ENCODE results near the gene TPRX2.
"Not testable (repeated sequence)": the region's sequence is repeated elsewhere in the genome, so short reads cannot be mapped to it uniquely, and the experiment has no call there.

Gene TPRX2

DNA sequence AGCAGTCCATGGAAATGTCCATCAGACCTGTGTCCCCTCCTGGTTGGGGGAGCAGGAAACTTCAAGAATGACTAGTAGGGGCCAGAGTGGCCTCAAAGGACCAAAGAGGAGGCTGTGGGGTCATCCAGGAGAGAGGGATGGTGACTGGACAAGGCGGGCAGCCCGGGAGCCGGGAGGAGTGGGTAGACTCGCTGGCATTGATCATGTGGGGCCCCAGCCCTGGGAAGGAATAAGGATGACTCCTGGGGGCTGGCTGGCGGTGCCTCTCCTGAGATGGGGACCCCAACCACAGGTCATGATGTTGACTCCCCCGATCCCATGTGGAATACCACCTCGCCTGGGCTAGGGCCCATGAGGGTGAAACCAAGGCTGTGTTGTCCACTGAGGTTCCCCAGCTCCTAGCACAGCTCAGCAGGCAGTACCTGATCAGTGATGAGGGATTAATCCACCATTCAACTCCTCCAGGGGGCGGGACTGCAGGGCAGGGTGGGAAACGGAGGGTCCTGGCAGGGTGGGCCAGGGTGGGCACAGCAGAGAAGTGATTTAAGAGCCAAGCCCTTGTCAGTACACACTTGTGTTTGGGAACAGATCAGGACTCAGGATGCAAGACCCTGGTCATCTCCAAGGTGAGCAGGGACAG lies at the start of gene TPRX2:
TPRX2 (plus strand) TSS at position 590 of the 640 bp plus-strand sequence; CDS start at position 602, 12 bp downstream.
- DNase-seq: not testable (repeated sequence)

DNA sequence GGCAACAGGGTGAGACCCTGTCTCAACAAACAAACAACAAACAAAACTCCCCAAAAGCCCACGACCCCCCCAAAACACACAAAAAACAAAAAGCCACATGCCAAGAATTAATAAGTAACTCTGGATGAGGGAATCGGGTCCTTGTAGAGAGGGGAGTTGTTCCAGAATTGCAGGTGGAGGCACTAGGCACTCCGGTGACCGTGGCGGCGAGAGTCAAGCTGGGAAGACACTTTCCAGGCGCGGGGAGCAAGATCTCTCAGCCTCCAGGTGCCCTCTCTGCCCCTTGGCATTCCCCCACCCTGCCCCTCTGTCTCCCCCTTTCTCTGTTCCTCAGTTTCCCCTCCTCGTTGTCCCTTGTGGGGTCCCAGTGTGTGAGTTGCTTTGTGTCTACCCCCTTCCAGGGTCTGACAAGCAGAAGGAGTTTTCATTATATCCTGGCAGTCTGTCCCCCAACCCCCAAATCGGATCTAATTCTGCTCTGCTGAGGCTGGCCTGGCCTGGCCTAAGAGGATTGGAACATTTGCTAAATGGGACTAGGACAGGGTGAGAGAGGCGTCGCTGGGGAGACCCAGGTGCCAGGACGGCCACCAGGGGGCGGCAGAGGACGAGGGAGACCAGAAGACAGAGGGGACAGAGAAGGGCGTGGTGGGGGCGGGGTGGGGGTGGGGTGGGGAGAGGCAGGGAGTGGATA lies 45.6 kb upstream of the TPRX2 start:
- peak in 33 of 58 donors; percentile 0 to 45 (median 8) for DNase-seq

DNA sequence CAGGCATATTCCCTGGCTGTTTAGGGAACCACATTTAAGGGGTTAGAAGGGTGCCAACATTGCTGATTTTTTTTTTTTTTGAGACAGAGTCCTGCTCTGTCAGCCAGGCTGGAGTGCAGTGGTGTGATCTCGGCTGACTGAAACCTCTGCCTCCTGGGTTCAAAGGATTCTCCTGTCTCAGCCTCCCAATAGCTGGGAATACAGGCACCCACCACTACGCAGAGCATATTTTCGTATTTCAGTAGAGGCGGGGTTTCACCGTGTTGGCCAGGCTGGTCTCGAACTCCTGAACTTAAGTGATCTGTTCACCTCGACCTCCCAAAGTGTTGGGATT lies 45.1 kb upstream of the TPRX2 start:
- DNase-seq: no peak

DNA sequence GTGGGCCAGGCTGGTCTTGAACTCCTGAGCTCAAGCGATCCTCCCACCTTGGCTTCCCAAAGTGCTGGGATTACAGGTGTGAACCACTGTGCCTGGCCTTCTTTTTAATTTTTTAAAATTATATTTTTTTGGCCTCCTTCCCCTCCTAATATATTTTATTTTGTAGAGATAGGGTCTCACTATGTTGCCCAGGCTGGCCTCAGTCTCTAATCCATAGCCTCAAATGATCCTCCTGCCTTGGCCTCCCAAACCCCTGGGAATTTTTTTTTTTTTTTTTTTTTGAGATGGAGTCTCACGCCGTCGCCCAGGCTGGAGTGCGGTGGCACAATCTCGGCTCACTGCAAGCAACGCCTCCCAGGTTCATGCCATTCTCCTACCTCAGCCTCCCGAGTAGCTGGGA lies 42.8 kb upstream of the TPRX2 start:
- not testable (repeated sequence) for DNase-seq

GRCh38 chr19:47818221-47818620 lies 40.8 kb upstream of the TPRX2 start:
- not testable (repeated sequence) for DNase-seq

- no peak for DNase-seq
These were observed 39.2 kb upstream of the TPRX2 start for GRCh38 chr19:47819858-47820257.

DNA sequence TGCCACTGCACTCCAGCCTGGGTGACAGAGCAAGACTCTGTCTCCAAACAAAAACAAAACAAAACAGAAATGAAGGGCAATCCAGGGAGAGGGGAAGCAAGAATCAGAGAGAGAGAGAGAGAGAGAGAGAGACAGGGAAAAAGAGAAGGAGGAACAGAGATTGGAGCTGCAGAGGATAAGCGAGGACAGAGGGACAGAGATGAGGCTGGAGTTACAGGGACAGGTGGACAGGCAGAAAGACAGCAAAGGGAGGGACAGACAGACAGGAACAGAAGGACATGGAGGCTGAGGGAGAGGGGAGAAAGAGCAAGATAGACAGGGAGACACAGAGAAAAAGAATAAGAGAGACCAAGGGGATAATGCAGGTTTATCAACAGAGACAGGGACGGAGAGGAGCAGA lies 38.6 kb upstream of the TPRX2 start:
- no peak for DNase-seq

DNA sequence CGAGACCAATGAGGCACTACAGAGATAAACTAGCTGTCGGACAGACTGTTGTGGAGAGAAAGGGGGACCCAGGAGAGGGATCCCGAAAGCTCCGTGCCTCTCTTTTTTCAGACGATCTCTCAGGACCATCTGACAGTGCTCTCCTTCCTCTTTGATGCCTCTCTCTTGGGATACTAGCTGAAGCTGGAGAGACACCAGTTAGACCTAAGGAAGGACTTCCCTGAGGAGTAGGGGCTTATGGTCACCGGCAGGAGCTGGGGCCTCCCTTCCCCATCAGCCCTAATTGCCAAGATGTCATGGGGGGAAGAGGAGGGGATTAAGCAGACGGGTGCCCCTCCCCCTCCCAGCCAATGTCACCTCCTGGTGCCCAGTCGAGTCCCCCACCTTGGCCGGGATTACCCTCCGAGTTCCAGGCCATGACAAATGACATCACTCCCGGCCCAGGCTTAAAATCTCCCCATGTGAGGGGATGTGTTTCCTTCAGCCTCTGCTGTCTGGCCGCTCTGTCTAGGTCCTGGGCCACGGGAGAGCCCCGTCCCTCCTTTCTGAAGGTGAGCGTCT lies 37.5 kb upstream of the TPRX2 start, which contains the start of gene CRX:
CRX (plus strand) TSS at position 478 of the 561 bp plus-strand sequence. CDS start 12,507 bp downstream, outside the sequence.
- no peak for DNase-seq

DNA sequence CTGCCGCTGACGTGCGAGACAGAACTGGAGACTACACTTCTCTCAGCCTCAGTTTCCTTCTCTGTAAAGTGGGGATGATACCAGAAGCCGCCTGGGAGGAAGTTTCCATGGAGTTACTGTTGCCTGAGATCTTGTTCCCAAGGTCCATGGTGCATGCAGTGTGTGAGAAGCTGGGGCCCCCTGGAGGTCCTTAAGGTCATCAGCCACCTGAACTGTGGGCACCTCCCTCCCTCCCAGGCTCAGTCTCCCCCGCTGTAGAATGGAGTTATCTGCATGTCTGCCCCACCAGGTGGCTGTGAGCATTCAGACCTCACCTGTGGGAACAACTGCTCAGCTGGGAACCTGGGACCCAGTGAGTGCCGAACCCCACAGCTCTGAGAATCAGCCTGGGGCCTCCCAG lies 34.6 kb upstream of the TPRX2 start:
- no peak for DNase-seq

- DNase-seq: no peak
These were observed 32.2 kb upstream of the TPRX2 start for GRCh38 chr19:47826800-47827199.

DNA sequence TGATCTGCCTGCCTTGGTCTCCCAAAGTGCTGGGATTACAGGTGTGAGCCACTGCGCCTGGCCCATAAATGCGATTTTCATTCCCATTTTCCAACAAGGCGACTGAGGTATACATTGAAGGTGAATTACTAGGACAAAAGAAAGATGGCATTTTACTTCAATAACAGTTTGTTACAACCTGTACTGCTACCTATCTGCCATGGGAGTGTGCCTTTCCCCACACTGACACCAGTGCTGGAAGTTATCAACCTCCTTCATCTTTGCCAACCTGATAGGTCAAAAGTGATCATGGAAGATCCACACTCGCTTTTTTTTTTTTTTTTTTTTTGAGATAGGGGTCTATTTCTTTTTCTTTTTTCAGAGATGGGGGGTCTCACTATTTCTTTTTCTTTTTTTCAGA lies 26.3 kb upstream of the TPRX2 start:
- no peak for DNase-seq

DNA sequence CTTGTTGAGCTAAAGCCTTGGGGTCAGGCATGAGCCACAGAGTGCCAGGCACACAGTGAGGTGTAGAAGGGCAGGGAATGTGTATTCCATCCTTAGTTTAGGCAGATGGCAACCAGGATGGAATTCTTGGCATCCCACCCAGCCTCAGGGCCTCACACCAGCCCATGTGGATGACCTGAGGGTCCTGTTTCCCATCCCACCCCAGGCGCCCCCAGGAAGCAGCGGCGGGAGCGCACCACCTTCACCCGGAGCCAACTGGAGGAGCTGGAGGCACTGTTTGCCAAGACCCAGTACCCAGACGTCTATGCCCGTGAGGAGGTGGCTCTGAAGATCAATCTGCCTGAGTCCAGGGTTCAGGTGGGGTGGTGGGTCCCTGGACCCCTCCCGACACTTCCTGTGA lies 23.0 kb upstream of the TPRX2 start:
- DNase-seq: no peak

DNA sequence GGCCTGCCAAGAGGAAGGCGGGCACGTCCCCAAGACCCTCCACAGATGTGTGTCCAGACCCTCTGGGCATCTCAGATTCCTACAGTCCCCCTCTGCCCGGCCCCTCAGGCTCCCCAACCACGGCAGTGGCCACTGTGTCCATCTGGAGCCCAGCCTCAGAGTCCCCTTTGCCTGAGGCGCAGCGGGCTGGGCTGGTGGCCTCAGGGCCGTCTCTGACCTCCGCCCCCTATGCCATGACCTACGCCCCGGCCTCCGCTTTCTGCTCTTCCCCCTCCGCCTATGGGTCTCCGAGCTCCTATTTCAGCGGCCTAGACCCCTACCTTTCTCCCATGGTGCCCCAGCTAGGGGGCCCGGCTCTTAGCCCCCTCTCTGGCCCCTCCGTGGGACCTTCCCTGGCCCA lies 19.6 kb upstream of the TPRX2 start:
- DNase-seq: no peak

- no peak for DNase-seq
These were observed 19.1 kb upstream of the TPRX2 start for GRCh38 chr19:47839913-47840312.

- no peak for DNase-seq
These were observed 16.1 kb upstream of the TPRX2 start for GRCh38 chr19:47842941-47843340.

GRCh38 chr19:47848425-47848822 lies 10.6 kb upstream of the TPRX2 start:
- DNase-seq: no peak

- DNase-seq: no peak
These were observed 10.1 kb upstream of the TPRX2 start for GRCh38 chr19:47848823-47849473.

DNA sequence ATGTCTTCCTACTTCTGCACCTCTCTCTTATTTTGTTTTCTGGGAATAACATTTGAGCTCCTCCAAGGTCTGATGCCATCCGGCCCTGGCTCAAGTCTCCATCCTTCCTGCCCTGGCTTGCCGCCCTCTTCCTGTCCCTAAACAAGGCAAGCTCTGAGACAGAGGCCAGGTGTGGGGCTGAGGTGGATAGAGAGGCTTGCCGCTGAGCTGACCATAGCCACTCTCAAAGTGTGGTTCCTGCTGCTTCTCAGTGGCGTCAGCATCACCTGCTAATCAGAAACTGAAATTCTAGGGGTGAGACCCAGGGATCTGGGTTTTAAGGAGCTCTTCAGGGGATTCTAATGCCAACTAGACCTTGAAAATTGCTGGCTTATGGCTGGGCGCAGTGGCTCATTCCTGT lies 6.0 kb upstream of the TPRX2 start:
- DNase-seq: no peak

DNA sequence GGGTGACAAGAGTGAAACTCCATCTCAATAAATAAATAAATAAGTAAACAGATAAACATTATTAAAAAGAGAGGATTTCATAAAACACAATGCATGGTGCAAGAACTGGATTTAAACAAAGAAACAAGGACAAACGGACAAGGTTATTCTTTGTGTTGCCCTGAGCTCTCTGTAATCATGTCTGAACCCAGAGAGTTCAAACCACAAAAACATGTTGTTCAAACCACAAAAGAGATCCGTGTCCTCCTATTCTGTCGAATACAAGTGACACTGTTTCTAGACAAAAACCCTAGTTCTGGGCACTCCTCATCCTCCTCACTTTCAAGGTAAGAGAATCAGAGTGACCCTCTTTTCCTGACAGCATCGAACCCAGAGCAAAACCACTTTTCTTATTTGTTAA lies 4.6 kb upstream of the TPRX2 start:
- no peak for DNase-seq

- not testable (repeated sequence) for DNase-seq
These were observed 804 bp upstream of the TPRX2 start for GRCh38 chr19:47858231-47858630.

DNA sequence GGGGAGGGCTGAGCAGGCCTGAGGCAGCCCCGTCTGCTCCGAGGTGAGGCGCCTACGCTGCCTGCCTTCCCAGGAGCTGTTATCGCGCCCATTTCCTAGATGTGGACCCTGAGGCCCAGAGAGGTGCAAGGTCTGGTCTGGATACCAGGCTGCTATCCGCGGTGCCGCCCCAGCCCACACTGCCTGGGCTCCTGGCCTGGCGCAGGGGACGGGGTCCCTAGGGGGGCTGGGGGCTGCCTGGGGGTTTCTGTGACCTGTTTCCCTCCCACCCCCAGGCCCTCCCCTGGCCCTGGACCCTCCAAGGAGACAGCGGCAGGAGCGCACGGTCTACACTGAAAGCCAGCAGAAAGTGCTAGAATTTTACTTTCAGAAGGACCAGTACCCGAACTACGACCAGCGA lies 803 bp downstream of the TPRX2 start:
- DNase-seq: not testable (repeated sequence)

- no peak for DNase-seq
These were observed 1.7 kb downstream of the TPRX2 start for GRCh38 chr19:47860602-47861297.
